K562 (cell line): ENCODE measurements around the gene DOP1B. TPM values are rescaled to one million over a fixed set of nuclear protein-coding genes. Genes with fewer than 3 reads are reported as not detected.

Source experiments
- ATAC-seq: fragments of 200-7000 bp; cut with Tn5 transposase; 3 replicates; pipeline ENCODE4 v1.9.1; 2020; ENCODE audit warnings: moderate library complexity
- BruUV-seq: library from RNA; stranded (reverse); fragments of 400-500 nt; replicated peaks from 2 replicates; lab custom pipeline; 2021; lab: Mats Ljungman, UMichigan
- CTCF ChIA-PET: fragments of 300-600 bp; formaldehyde crosslinking; extraction: SDS; loops from one replicate; lab custom pipeline; 2021; ENCODE audit warnings: low intra/inter-chr PET ratio; lab: Yijun Ruan, JAX
- POLR2A ChIA-PET: fragments of 300-600, 350-650 bp; sonication (Branson Sonifier 250); formaldehyde crosslinking; extraction: SDS; loops from one replicate; lab custom pipeline; 2021; ENCODE audit warnings: antibody characterized with exemption, inconsistent platforms; lab: Yijun Ruan, JAX
- DNase-seq, 4 experiments: peaks; one replicate each; pipeline versions ENCODE4 v3.0.0 to v3.0.0-alpha.2; 2011 to 2018; ENCODE audit warnings: low spot score in 3 of 4, mixed read lengths in 3 of 4; ENCODE audit errors: extremely low read depth in 1 of 4
- FAIRE-seq: peaks from 2 replicates; lab custom pipeline; 2011; peaks lifted over from hg19 to GRCh38; lab: Jason Lieb, UNC
- H2AFZ ChIP-seq: 2 replicates; pipeline ENCODE4 v1.6.0; 2011; ENCODE audit warnings: low read depth, low read length, control low read depth, inconsistent platforms
- H3K27ac ChIP-seq: fragments of 200-600 bp; 3 replicates; pipeline ENCODE4 v1.8.0; 2011; ENCODE audit warnings: low read depth, mild to moderate bottlenecking, control low read depth, inconsistent platforms, low read length, moderate library complexity, mixed read lengths; ENCODE audit errors: extremely low read depth
- H3K27me3 ChIP-seq, 2 experiments: fragments of 300-600 bp in 1 of 2; 2 replicates in 1 of 2; 3 replicates in 1 of 2; pipeline versions ENCODE4 v1.6.0 to v1.8.0; 2011; ENCODE audit warnings: inconsistent platforms in 2 of 2, low read length in 2 of 2, mild to moderate bottlenecking in 1 of 2, mixed read lengths in 1 of 2, moderate library complexity in 1 of 2; ENCODE audit not compliant: control insufficient read depth in 2 of 2, insufficient read depth in 2 of 2
- H3K36me3 ChIP-seq: fragments of 300-600 bp; 3 replicates; pipeline ENCODE4 v1.8.0; 2011; ENCODE audit warnings: mild to moderate bottlenecking, low read length, inconsistent platforms; ENCODE audit not compliant: control insufficient read depth, insufficient read depth
- H3K4me1 ChIP-seq, 2 experiments: fragments of 200-600 bp in 1 of 2; replicated peaks in 1 of 2; 2 replicates in 1 of 2; 3 replicates in 1 of 2; pipeline versions ENCODE4 v1.5.1 to v1.8.0; 2011; ENCODE audit warnings: inconsistent platforms in 2 of 2, low read length in 2 of 2, mild to moderate bottlenecking in 1 of 2, mixed read lengths in 1 of 2, moderate library complexity in 1 of 2; ENCODE audit not compliant: control insufficient read depth in 2 of 2, insufficient read depth in 2 of 2
- H3K4me2 ChIP-seq: 2 replicates; pipeline ENCODE4 v1.6.1; 2011; ENCODE audit warnings: low read length, control low read depth, inconsistent platforms, mixed read lengths; ENCODE audit not compliant: insufficient read depth
- H3K4me3 ChIP-seq: fragments of 200-600 bp; sonication (generic), shearing (Covaris generic); 2 replicates; pipeline ENCODE4 v1.5.1; 2016; ENCODE audit warnings: control low read depth, inconsistent platforms
- H3K79me2 ChIP-seq: fragments of 200-600 bp; 3 replicates; pipeline ENCODE4 v1.8.0; 2011; ENCODE audit warnings: low read length, inconsistent platforms; ENCODE audit not compliant: control insufficient read depth, insufficient read depth
- H3K9ac ChIP-seq, 2 experiments: 2 replicates each; pipeline versions ENCODE4 v1.6.0 to v1.6.1; 2011; ENCODE audit warnings: low read depth in 2 of 2, low read length in 2 of 2, control low read depth in 1 of 2, inconsistent platforms in 1 of 2, mild to moderate bottlenecking in 1 of 2, mixed read lengths in 1 of 2; ENCODE audit not compliant: insufficient read depth in 1 of 2
- H3K9me1 ChIP-seq: one replicate; pipeline ENCODE4 v1.6.0; 2011; ENCODE audit warnings: inconsistent platforms, mild to moderate bottlenecking, low read length, moderate library complexity; ENCODE audit not compliant: control insufficient read depth, insufficient read depth
- H3K9me3 ChIP-seq: replicated peaks from 2 replicates; pipeline ENCODE4 v1.5.1; 2011; ENCODE audit warnings: low read depth, low read length, inconsistent platforms; ENCODE audit not compliant: control insufficient read depth, insufficient read depth
- H4K20me1 ChIP-seq: replicated peaks from 2 replicates; pipeline ENCODE4 v1.6.1; 2011; ENCODE audit warnings: low read length, inconsistent platforms, mixed read lengths; ENCODE audit not compliant: control insufficient read depth, insufficient read depth
- ETV5 ChIP-seq: sonication (generic); formaldehyde crosslinking; IDR thresholded peaks from 2 replicates; pipeline ENCODE4 v1.4.0; 2020; ENCODE audit warnings: low read depth, mild to moderate bottlenecking, missing genetic modification reagents
- GTF2E2 ChIP-seq: fragments of 200-800 bp; sonication (Bioruptor generic); IDR thresholded peaks from 2 replicates; pipeline ENCODE4 v1.6.1; 2016; ENCODE audit warnings: missing genetic modification characterization, missing compliant biosample characterization
- HSF4 ChIP-seq: fragments of 250-450 bp; sonication (Bioruptor Pico); IDR thresholded peaks from 2 replicates; pipeline ENCODE4 v2.1.2; 2022; ENCODE audit warnings: mild to moderate bottlenecking, moderate library complexity, borderline replicate concordance
- KHSRP ChIP-seq: fragments of 450-650 bp; IDR thresholded peaks from 2 replicates; pipeline ENCODE4 v1.6.1; 2017
- MAX ChIP-seq: sonication (generic); formaldehyde crosslinking; IDR thresholded peaks from 2 replicates; pipeline ENCODE4 v1.9.0; 2022; ENCODE audit warnings: mild to moderate bottlenecking, missing genetic modification reagents
- MEIS2 ChIP-seq: fragments of 450-650 bp; IDR thresholded peaks from 2 replicates; pipeline ENCODE4 v1.6.1; 2014; ENCODE audit warnings: mild to moderate bottlenecking; ENCODE audit not compliant: partially characterized antibody
- PKNOX1 ChIP-seq: fragments of 450-650 bp; IDR thresholded peaks from 2 replicates; pipeline ENCODE4 v1.6.1; 2016
- POLR2AphosphoS5 ChIP-seq: IDR thresholded peaks from 2 replicates; pipeline ENCODE4 v1.6.1; 2011; ENCODE audit warnings: mild to moderate bottlenecking, low read depth, low read length, moderate library complexity; ENCODE audit not compliant: control insufficient read depth, insufficient read depth
- TCF3 ChIP-seq: sonication (generic); formaldehyde crosslinking; IDR thresholded peaks from 2 replicates; pipeline ENCODE4 v1.4.0; 2020; ENCODE audit warnings: mild to moderate bottlenecking, missing genetic modification reagents
- ZBTB1 ChIP-seq: sonication (generic); formaldehyde crosslinking; IDR thresholded peaks from 2 replicates; pipeline ENCODE4 v1.8.1; 2023; ENCODE audit warnings: missing genetic modification reagents, low read depth, mild to moderate bottlenecking, borderline replicate concordance
- ZBTB11 ChIP-seq, 3 experiments: fragments of 200-800 bp in 1 of 3; fragments of 250-450 bp in 1 of 3; fragments of 450-650 bp in 1 of 3; sonication (Bioruptor Pico) in 1 of 3; sonication (Bioruptor generic) in 1 of 3; formaldehyde crosslinking in 1 of 3; IDR thresholded peaks; 2 replicates each; pipeline versions ENCODE4 v1.6.1 to v1.8.0; 2016 to 2022; ENCODE audit warnings: mild to moderate bottlenecking in 2 of 3, missing genetic modification characterization in 2 of 3, missing compliant biosample characterization in 1 of 3, moderate library complexity in 1 of 3
- ZNF785 ChIP-seq: fragments of 250-450 bp; sonication (Bioruptor Pico); IDR thresholded peaks from 2 replicates; pipeline ENCODE4 v1.4.0; 2020; ENCODE audit warnings: mild to moderate bottlenecking
- WGBS: fragments of 100-300 bp; shearing (Covaris generic); methylation state at CpG from one replicate; pipeline ENCODE4 v1.1.6; 2016; ENCODE audit warnings: low coverage, mixed read lengths; ENCODE audit not compliant: insufficient coverage; ENCODE audit errors: missing lambda C conversion rate; 5-methylcytosine and 5-hydroxymethylcytosine counted together
- in situ Hi-C: fragments of 300-500 bp; cut with MboI; formaldehyde crosslinking; loops from 4 replicates; pipeline ENCODE4 v1.15.0; 2018; ENCODE audit warnings: inconsistent platforms, mixed read lengths
- intact Hi-C: fragments of 100-400 bp; cut with micrococcal nuclease; formaldehyde crosslinking; loops from 2 replicates; pipeline ENCODE4 v1.14.2; 2022
- polyA plus RNA-seq, 8 experiments: library from polyadenylated mRNA; depleted of rRNA in 4 of 8; stranded (reverse) in 5 of 8; unstranded in 3 of 8; fragments of >200 nt; fragmentation: Nextera tagmentation in 2 of 8; fragmentation: Illumina TruSeq in 1 of 8; extraction: Ambion mirVana in 2 of 8; extraction: Trizol in 1 of 8; gene quantifications; 2 replicates each; pipeline versions ENCODE4 v1.2.1 to v1.2.3, GENCODE V29; 2011 to 2014; ENCODE audit warnings: inconsistent platforms in 1 of 8, missing spikeins in 1 of 8
- total RNA-seq, 7 experiments: library from RNA; depleted of rRNA in 6 of 7; stranded (reverse); fragments of >200 nt in 6 of 7; fragmentation: Illumina TruSeq in 2 of 7; extraction: Trizol in 2 of 7; gene quantifications; 2 replicates each; pipeline versions ENCODE4 v1.2.1 to v1.2.3, GENCODE V29; 2011 to 2021; ENCODE audit warnings: low replicate concordance in 1 of 7

The DOP1B gene
- total and polyA plus RNA-seq, 9 of the 15 experiments (the other 6 are each of a cell fraction or from before 2014, with no cell fraction given) = 0.04 to 2.2 (median 0.68) TPM

GRCh38 chr21:36149788-36150711 lies 6.6 kb upstream of the DOP1B start:
- H3K9ac ChIP-seq = no peak overlapping the region
- H3K9me3 ChIP-seq = no peaks in the 10 kb centered on the region
- in situ Hi-C loops = loop anchor here (5.0 to 10.0 kb wide), 3 partner anchors 62 to 775 kb away; no protein-coding TSS in a partner anchor
- DNase-seq = peak in 1 of 4 experiments; percentile 43
- CTCF ChIA-PET = interaction anchor here (1.2 kb wide), 1 partner anchor 9 kb away, joined by 3 read pairs; no protein-coding TSS in a partner anchor
- BruUV-seq = no TSS peak
- H3K4me1 ChIP-seq = peaks cover 0 to 6% of the 10 kb centered on the region in 2 experiments; a peak in 3 of 5 replicates
- intact Hi-C loops = no loop called here
- no peaks in the 10 kb centered on the region for H3K79me2 ChIP-seq
- H3K4me3 ChIP-seq = no peak overlapping the region
- peaks cover 0 to 6% of the 10 kb centered on the region in 2 experiments; a peak in 1 of 5 replicates for H3K27me3 ChIP-seq
- 14% methylated on average over 7 of the region's 7 CpGs for WGBS
- peak; percentile 84 for ATAC-seq
- H3K4me2 ChIP-seq = no peak overlapping the region; the same call in 1 of the 2 replicates
- no peaks in the 10 kb centered on the region for H3K36me3 ChIP-seq
- H2AFZ ChIP-seq = peak overlapping the region; percentile 78
- POLR2A ChIA-PET = interaction anchor here (0.5 to 1.1 kb wide), 4 partner anchors 12 to 170 kb away, joined by 3 to 4 read pairs (median 3); partner anchors contain the start of gene MORC3
- FAIRE-seq = peak; percentile 64
- H4K20me1 ChIP-seq = no peaks in the 10 kb centered on the region
- no peaks in the 10 kb centered on the region for H3K9me1 ChIP-seq
- peak overlapping the region; percentile 55; the same call in 1 of the 3 replicates for H3K27ac ChIP-seq
- TF ChIP-seq ZBTB11 (CRISPR knock-in tag; IDR thresholded peaks at IDR 0.05) (peak in 1 of 3 experiments; percentile 83; a peak in 2 of 6 replicates), TCF3 (CRISPR knock-in tag) (no peak), PKNOX1 (peak; percentile 77), ZNF785 (CRISPR knock-in tag) (no peak), MAX (CRISPR knock-in tag) (0 out of 2 replicates have a peak, but pooled peaks have one; percentile 39), MEIS2 (peak; percentile 80), ZBTB1 (CRISPR knock-in tag) (0 out of 2 replicates have a peak, but pooled peaks have one; percentile 34), POLR2AphosphoS5 (no peak), KHSRP (no peak), ETV5 (no peak), HSF4 (CRISPR knock-in tag) (no peak), GTF2E2 (tag) (peak; percentile 73; the same call in 1 of the 2 replicates)
